Right atrium auricular region (tissue), 2 donors: ENCODE measurements around the gene TMEM100. TPM values are rescaled to one million over a fixed set of nuclear protein-coding genes. Genes with fewer than 3 reads are reported as not detected.

Source experiments
- DNase-seq: peaks from one replicate; pipeline ENCODE4 v3.0.0-alpha.2; 2019; ENCODE audit warnings: low spot score
- H3K27ac ChIP-seq, 2 donors: fragments of 200-600 bp; sonication (generic); 1 replicate in 1 of 2; 2 replicates in 1 of 2; pipeline ENCODE4 v1.5.1; 2016 to 2019
- H3K27me3 ChIP-seq, 2 donors: fragments of 200-600 bp; sonication (generic); one replicate each; pipeline versions ENCODE4 v1.5.1 to v1.6.0; 2017 to 2019
- H3K36me3 ChIP-seq: fragments of 200-600 bp; sonication (generic); one replicate; pipeline ENCODE4 v1.5.1; 2016
- H3K4me1 ChIP-seq, 2 donors: fragments of 200-600 bp; sonication (generic); one replicate each; pipeline versions ENCODE4 v1.5.1 to v1.6.0; 2017 to 2019
- H3K4me3 ChIP-seq, 2 donors: fragments of 200-600 bp; sonication (generic); 1 replicate in 1 of 2; 2 replicates in 1 of 2; pipeline ENCODE4 v1.5.1; 2017 to 2019; ENCODE audit warnings: mild to moderate bottlenecking in 1 of 2, moderate library complexity in 1 of 2
- H3K9me3 ChIP-seq, 2 donors: fragments of 200-600 bp; sonication (generic); one replicate each; pipeline ENCODE4 v1.5.1; 2019
- total RNA-seq, 2 donors: library from RNA; depleted of rRNA; stranded (reverse); fragments of >200 nt; gene quantifications; one replicate each; pipeline ENCODE4 v1.1.0, GENCODE V29; 2016
- TF ChIP-seq, protein P1 (sequence below), 2 donors: fragments of 200-600 bp; sonication (generic); IDR thresholded peaks; one replicate each; pipeline ENCODE4 v1.5.1; 2019; ENCODE audit warnings: antibody characterized with exemption in 2 of 2

The TMEM100 gene
- total RNA-seq, 2 donors from 2014 or later, result 18.0 to 26.1 TPM

DNA sequence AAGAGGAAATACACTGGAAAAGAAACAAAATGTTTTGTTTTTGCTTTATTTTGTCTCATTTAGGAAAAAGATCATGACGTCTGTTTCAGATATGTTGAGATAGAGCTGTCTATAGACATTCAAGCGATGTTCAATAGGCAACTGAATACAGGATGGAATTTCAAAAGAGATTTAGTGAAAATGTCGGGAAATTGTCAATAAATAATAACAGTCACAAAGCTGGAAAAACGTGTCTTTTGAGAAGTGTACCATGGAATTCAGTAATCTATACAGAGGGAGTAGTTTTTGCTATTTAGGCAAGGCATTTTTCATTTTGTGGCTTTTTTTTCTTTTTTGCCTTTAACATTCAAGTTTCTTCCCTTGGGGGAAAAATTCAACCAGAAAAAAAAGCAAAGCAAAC is 33.0 kb downstream of the TMEM100 start:
- H3K9me3 ChIP-seq, result no peaks in the 10 kb centered on the region
- no peaks in the 10 kb centered on the region for H3K4me1 ChIP-seq
- H3K4me3 ChIP-seq, result no peak overlapping the region
- TF ChIP-seq, protein P1, sequence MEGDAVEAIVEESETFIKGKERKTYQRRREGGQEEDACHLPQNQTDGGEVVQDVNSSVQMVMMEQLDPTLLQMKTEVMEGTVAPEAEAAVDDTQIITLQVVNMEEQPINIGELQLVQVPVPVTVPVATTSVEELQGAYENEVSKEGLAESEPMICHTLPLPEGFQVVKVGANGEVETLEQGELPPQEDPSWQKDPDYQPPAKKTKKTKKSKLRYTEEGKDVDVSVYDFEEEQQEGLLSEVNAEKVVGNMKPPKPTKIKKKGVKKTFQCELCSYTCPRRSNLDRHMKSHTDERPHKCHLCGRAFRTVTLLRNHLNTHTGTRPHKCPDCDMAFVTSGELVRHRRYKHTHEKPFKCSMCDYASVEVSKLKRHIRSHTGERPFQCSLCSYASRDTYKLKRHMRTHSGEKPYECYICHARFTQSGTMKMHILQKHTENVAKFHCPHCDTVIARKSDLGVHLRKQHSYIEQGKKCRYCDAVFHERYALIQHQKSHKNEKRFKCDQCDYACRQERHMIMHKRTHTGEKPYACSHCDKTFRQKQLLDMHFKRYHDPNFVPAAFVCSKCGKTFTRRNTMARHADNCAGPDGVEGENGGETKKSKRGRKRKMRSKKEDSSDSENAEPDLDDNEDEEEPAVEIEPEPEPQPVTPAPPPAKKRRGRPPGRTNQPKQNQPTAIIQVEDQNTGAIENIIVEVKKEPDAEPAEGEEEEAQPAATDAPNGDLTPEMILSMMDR (IDR thresholded peaks at IDR 0.05), result no peak
- DNase-seq, result no peak
- H3K27ac ChIP-seq, result no peak overlapping the region
- no peaks in the 10 kb centered on the region for H3K36me3 ChIP-seq
- H3K27me3 ChIP-seq, result no peaks in the 10 kb centered on the region

DNA sequence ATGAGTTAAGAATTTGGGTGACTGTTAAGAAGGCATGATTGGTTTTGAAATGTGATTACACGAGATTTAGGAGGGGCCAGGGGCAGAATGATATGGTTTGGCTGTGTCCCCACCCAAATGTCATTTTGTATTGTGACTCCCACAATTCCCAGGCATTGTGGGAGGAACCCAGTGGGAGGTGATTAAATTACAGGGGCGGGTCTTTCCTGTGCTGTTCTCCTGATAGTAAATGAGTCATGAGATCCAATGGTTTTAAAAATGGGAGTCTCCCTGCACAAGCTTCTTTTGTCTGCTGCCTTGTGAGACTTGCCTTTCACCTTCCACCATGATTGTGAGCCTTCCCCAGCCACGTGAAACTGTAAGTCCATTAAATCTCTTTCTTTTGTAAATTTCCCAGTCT is 34.6 kb downstream of the TMEM100 start:
- no peak for DNase-seq
- Histone ChIP-seq H3K36me3 (no peaks in the 10 kb centered on the region), H3K27ac (no peak overlapping the region), H3K4me3 (no peak overlapping the region), H3K27me3 (no peaks in the 10 kb centered on the region), H3K9me3 (no peaks in the 10 kb centered on the region), H3K4me1 (no peaks in the 10 kb centered on the region)
- TF ChIP-seq, protein P1 (IDR thresholded peaks at IDR 0.05), result no peak

DNA sequence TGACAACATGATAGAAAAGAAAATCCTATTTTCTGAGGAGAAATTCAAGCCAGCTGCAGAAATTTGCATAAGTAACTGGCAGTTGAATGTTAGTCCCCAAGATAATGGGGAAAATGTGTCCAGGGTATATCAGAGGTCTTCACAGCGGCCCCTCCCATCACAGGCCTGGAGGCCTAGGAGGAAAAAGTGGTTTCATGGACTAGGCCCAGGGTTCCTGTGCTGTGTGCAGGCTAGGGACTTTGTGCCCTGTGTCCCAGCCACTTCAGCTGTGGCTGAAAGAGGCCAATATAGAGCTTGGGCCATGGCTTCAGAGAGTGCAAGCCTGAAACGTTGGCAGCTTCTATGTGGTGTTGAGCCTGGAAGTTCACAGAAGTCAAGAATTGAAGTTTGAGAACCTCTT is 35.6 kb downstream of the TMEM100 start:
- TF ChIP-seq, protein P1 (IDR thresholded peaks at IDR 0.05), result no peak
- H3K27ac ChIP-seq, result no peak overlapping the region
- H3K36me3 ChIP-seq, result no peaks in the 10 kb centered on the region
- no peak overlapping the region for H3K4me3 ChIP-seq
- H3K9me3 ChIP-seq, result no peaks in the 10 kb centered on the region
- H3K27me3 ChIP-seq, result no peaks in the 10 kb centered on the region
- DNase-seq, result no peak
- H3K4me1 ChIP-seq, result no peaks in the 10 kb centered on the region

DNA sequence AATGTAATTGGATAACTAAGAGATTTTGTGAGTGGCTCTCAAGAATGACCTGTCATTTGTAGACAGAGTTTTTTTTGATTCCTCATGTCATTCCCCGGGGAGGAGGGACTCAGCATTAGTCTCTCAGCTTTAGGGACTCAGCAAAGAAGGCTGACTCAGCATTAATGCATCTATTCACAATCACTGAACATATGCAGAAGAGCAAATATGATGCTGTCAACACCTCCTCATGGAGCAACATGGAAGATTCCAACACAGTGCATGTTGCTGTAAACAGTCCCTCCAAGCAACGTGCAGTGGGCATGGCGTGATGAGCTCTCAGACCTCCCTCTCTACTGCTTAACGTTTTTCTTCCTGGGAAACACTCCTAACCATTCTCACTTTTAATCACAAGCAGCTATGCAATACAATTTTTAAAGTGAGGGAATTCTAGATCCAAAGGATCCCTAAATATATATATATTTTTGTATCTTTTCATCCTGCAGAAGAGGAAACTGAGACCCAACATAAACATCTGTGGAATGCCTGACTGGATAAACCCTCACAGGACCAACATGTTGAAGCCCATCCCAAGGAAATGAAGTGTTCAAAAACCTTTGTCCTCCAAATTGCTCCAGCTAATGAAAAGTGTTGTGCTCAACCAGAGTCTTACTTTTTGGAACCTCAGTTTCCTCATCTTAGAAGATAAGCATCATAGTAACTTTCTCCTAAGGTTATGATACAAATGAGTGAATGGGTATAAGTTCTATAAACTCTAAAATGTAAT is 38.9 kb downstream of the TMEM100 start:
- H3K27me3 ChIP-seq, result no peaks in the 10 kb centered on the region
- no peaks in the 10 kb centered on the region for H3K9me3 ChIP-seq
- TF ChIP-seq, protein P1 (IDR thresholded peaks at IDR 0.05), result no peak
- H3K4me3 ChIP-seq, result no peak overlapping the region
- H3K27ac ChIP-seq, result no peak overlapping the region
- H3K36me3 ChIP-seq, result no peaks in the 10 kb centered on the region
- DNase-seq, result no peak
- H3K4me1 ChIP-seq, result no peaks in the 10 kb centered on the region

DNA sequence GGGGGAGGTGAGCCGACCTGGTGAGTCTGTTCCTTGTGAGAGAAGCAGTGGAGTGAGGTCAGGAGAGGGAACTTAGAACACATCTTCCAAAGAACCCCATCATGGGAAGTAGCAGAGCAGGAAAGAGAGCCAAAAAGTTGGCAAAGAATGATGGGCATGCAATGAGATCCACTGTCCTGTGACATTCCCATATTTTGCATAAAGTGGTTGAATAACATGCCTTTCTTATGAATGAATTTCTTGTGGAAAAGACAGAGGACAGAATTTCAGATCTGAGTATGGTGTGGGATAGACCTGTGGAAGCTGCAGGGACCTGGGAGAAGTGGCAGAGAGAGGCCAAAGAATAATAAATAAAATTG is 41.3 kb downstream of the TMEM100 start:
- DNase-seq, result no peak
- Histone ChIP-seq H3K9me3 (no peaks in the 10 kb centered on the region), H3K27ac (no peak overlapping the region), H3K27me3 (no peaks in the 10 kb centered on the region), H3K36me3 (no peaks in the 10 kb centered on the region), H3K4me3 (no peak overlapping the region), H3K4me1 (no peaks in the 10 kb centered on the region)
- TF ChIP-seq, protein P1 (IDR thresholded peaks at IDR 0.05), result no peak
